ENCODE results near the gene ASZ1. TPM values are rescaled to one million over a fixed set of nuclear protein-coding genes. Genes with fewer than 3 reads are reported as not detected.

Gene ASZ1
- total and polyA plus RNA-seq, 2 of the 4 experiments (the other 2 are of a cell fraction): not detected

DNA sequence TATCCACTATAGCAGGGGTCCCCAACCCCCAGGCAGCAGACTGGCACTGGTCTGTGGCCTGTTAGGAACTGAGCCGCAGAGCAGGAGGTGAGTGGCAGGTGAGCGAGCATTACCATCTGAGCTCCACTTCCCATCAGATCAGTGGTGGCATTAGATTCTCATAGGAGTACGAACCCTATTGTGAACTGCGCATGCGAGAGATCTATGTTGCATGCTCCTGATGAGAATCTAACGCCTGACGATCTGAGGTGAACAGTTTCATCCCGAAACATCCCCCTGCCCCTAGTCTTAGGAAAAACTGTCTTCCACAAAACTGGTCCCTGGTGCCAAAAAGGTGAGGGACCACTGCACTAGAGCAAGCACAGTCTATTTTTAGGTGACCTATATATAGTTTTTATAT lies 23.6 kb downstream of the ASZ1 start:
- DNase-seq: no peak
- intact Hi-C loops (cut with micrococcal nuclease): no loop called here
- Histone ChIP-seq H2BK5ac (ENCODE audit: low read depth, low read length, poor library complexity, severe bottlenecking) (no peak overlapping the region), H2AFZ (replicated peaks; ENCODE audit: low read length, poor library complexity) (no peak overlapping the region), H3K18ac (ENCODE audit: low read depth, low read length) (no peak overlapping the region), H2BK20ac (ENCODE audit: low read depth, low read length) (no peak overlapping the region), H2BK120ac (ENCODE audit: low read depth, low read length) (no peak overlapping the region), H4K8ac (ENCODE audit: low read depth in 2 of 2, low read length in 2 of 2) (no peak overlapping the region), H3K9me3 (ENCODE audit: control insufficient read depth, insufficient read depth, low read length) (no peaks in the 10 kb centered on the region), H4K91ac (ENCODE audit: insufficient read depth, low read depth, low read length) (no peak overlapping the region), H3K4me3 (ENCODE audit: insufficient read depth, low read depth, low read length) (no peak overlapping the region), H3K36me3 (ENCODE audit: control insufficient read depth, insufficient read depth, low read length) (no peaks in the 10 kb centered on the region), H2AK9ac (replicated peaks; ENCODE audit: low read depth, low read length, poor library complexity) (no peak overlapping the region), H3K56ac (ENCODE audit: extremely low read depth, insufficient read depth, low read length) (no peak overlapping the region), H3K4me2 (ENCODE audit: low read depth, low read length) (no peak overlapping the region), H3K9ac (ENCODE audit: low read depth, low read length) (no peak overlapping the region), H2AK5ac (ENCODE audit: low read depth, low read length) (no peak overlapping the region), H4K5ac (ENCODE audit: low read depth, low read length) (no peak overlapping the region), H4K20me1 (ENCODE audit: insufficient read depth, low read length) (no peaks in the 10 kb centered on the region), H3K9me1 (ENCODE audit: insufficient read depth, low read length) (no peaks in the 10 kb centered on the region; the same call in 1 of the 2 replicates), H3K4ac (ENCODE audit: low read depth, low read length) (no peak overlapping the region), H2BK15ac (ENCODE audit: low read depth, low read length) (no peak overlapping the region; the same call in 2 of the 3 replicates), H3K27me3 (ENCODE audit: control insufficient read depth, insufficient read depth, low read length) (no peaks in the 10 kb centered on the region), H3K27ac (ENCODE audit: insufficient read depth, low read length) (no peak overlapping the region), H3K23ac (ENCODE audit: low read depth, low read length) (no peak overlapping the region), H3K79me1 (ENCODE audit: low read depth in 1 of 2, low read length in 2 of 2) (no peaks in the 10 kb centered on the region), H3K4me1 (ENCODE audit: control insufficient read depth, insufficient read depth, low read length) (peaks cover 2% of the 10 kb centered on the region; the same call in 1 of the 2 replicates), H3K14ac (replicated peaks; ENCODE audit: low read depth, low read length) (no peak overlapping the region)
- ChIA-PET CTCF (no interaction called here), POLR2A (ENCODE audit: unreplicated experiment) (no interaction called here)
- no TSS peak for BruUV-seq (replicated peaks)
- ATAC-seq (ENCODE audit: low read depth): no peak
- 90% methylated on average over 2 of the region's 8 CpGs; no CpG with 5 or more reads in 1 of the 2 experiments for WGBS, 2 experiments (ENCODE audit: extremely low coverage in 2 of 2, insufficient read length in 1 of 2)
- in situ Hi-C loops (cut with MboI; ENCODE audit: low sequenced_read_pairs): no loop called here
- TF ChIP-seq CHD1 (IDR thresholded peaks at IDR 0.05; ENCODE audit: low read depth, low read length): no peak
- TF ChIP-seq, protein P1, sequence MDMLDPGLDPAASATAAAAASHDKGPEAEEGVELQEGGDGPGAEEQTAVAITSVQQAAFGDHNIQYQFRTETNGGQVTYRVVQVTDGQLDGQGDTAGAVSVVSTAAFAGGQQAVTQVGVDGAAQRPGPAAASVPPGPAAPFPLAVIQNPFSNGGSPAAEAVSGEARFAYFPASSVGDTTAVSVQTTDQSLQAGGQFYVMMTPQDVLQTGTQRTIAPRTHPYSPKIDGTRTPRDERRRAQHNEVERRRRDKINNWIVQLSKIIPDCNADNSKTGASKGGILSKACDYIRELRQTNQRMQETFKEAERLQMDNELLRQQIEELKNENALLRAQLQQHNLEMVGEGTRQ (IDR thresholded peaks at IDR 0.05; ENCODE audit: low read depth, low read length): no peak
- TF ChIP-seq CEBPB (IDR thresholded peaks at IDR 0.05; ENCODE audit: low read depth, low read length): no peak
- TF ChIP-seq, protein P2, sequence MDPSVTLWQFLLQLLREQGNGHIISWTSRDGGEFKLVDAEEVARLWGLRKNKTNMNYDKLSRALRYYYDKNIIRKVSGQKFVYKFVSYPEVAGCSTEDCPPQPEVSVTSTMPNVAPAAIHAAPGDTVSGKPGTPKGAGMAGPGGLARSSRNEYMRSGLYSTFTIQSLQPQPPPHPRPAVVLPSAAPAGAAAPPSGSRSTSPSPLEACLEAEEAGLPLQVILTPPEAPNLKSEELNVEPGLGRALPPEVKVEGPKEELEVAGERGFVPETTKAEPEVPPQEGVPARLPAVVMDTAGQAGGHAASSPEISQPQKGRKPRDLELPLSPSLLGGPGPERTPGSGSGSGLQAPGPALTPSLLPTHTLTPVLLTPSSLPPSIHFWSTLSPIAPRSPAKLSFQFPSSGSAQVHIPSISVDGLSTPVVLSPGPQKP (IDR thresholded peaks at IDR 0.05; ENCODE audit: borderline replicate concordance, low read depth, low read length): no peak
- TF ChIP-seq NFE2L2 (IDR thresholded peaks at IDR 0.05; ENCODE audit: low read depth, low read length): no peak
- TF ChIP-seq POLR2A (IDR thresholded peaks at IDR 0.05; ENCODE audit: low read depth, low read length): no peak
- no peak for TF ChIP-seq MAZ (IDR thresholded peaks at IDR 0.05; ENCODE audit: borderline replicate concordance, low read depth, low read length)
- TF ChIP-seq RAD21 (IDR thresholded peaks at IDR 0.05; ENCODE audit: low read length): no peak
- no peak for TF ChIP-seq SMC3 (IDR thresholded peaks at IDR 0.05; ENCODE audit: low read depth, low read length)
- TF ChIP-seq MAFK (IDR thresholded peaks at IDR 0.05; ENCODE audit: low read depth, low read length): no peak
- TF ChIP-seq RFX5 (IDR thresholded peaks at IDR 0.05; ENCODE audit: low read depth, low read length): no peak
- TF ChIP-seq, protein P3, sequence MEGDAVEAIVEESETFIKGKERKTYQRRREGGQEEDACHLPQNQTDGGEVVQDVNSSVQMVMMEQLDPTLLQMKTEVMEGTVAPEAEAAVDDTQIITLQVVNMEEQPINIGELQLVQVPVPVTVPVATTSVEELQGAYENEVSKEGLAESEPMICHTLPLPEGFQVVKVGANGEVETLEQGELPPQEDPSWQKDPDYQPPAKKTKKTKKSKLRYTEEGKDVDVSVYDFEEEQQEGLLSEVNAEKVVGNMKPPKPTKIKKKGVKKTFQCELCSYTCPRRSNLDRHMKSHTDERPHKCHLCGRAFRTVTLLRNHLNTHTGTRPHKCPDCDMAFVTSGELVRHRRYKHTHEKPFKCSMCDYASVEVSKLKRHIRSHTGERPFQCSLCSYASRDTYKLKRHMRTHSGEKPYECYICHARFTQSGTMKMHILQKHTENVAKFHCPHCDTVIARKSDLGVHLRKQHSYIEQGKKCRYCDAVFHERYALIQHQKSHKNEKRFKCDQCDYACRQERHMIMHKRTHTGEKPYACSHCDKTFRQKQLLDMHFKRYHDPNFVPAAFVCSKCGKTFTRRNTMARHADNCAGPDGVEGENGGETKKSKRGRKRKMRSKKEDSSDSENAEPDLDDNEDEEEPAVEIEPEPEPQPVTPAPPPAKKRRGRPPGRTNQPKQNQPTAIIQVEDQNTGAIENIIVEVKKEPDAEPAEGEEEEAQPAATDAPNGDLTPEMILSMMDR (conservative IDR thresholded peaks at IDR 0.05; ENCODE audit: low read depth, low read length): no peak
- no peak for TF ChIP-seq FOS (IDR thresholded peaks at IDR 0.05; ENCODE audit: low read depth, low read length)
- TF ChIP-seq BHLHE40 (IDR thresholded peaks at IDR 0.05; ENCODE audit: low read depth, low read length): no peak
- TF ChIP-seq RCOR1 (IDR thresholded peaks at IDR 0.05; ENCODE audit: insufficient replicate concordance, low read length): no peak
- TF ChIP-seq MXI1 (IDR thresholded peaks at IDR 0.05; ENCODE audit: borderline replicate concordance, low read depth, low read length): no peak
- dilution Hi-C loops (cut with HindIII; ENCODE audit: low sequenced_read_pairs, unreplicated experiment): no loop called here
